GM21390 (cell line): Measurements from ENCODE around the gene CFAP46.
"Not testable (repeated sequence)": the region's sequence is repeated elsewhere in the genome, so short reads cannot be mapped to it uniquely, and the experiment has no call there.

Source experiments
- ATAC-seq: cut with Tn5 transposase; IDR thresholded peaks from one replicate; pipeline ENCODE4 v1.9.1; 2021; ENCODE audit not compliant: unreplicated experiment

Gene CFAP46

DNA sequence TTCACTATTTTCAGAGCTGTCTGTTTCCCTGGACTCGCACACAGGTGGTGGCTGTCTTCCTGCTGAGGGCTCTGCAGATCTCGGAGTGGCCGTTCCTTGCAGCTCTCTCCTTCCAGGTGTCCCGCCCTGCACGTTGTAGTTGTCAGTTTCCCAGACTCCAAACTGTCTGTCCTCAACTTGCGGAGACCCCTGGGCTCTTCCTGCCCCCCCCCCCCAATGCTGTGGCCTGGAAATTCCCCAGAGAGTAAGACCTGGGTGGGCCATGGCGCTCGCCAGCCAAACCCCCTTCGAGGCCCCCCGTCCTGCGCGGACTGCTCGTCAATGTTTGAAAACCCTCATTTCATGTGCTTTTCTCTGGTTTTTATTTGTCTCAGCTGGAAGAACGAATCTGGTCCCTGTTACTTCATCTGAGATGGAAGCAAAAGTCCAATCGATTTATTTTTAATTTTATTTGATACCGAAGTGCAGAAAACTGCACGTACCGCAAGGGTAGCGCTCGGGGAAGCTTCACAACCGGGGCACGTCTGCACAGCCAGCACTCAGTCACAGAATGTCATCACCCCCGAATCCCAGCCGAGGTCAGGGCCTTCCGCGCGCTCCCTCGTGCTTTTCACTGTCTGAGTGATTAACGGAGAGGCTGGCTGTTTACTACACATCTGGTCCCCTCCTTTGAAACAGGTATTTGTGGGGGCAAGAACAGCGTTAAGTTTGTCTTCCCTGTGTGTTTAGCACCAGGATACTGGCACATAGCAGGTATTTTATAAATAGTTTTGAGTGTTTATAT lies 110.0 kb downstream of the CFAP46 start:
- no peak for ATAC-seq

DNA sequence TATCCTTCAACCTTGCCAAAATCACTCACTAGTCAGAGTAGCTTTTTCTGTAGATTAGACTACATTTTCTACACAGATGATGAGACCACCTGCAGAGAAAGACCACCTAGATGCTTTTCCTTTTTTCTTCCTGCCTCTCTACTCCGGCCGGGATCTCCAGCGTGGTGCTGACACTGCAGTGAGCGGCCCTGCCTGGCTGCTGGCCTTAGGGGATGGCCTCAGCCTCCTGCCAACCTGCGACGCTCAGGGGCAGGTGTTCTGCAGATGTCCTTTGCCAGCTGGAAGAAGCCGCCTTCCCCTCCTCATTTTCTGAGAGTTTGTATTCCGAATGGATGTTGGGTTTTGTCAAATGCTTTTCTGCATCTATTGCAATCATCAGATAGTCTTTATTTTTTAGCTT lies 113.0 kb downstream of the CFAP46 start:
- ATAC-seq, result no peak

DNA sequence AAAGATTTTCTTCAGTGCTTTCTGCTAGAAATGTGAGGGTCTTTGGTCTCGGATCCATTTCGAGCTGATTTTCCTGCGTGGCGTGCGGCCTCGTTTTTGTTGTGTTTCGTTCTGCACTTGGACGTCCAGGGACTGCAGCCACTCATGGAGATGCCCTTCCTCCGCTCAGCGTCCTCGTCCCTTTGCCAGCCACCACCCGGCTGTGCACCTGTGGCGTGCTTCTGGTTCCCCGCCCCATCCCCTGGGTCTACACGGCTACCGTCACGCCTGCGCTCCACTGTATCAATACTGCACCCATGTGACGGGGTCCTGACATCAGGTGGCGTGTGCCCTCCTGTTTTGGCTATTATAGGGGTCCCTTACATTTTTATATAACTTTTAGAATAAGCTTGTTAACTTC lies 113.7 kb downstream of the CFAP46 start:
- ATAC-seq, result no peak

DNA sequence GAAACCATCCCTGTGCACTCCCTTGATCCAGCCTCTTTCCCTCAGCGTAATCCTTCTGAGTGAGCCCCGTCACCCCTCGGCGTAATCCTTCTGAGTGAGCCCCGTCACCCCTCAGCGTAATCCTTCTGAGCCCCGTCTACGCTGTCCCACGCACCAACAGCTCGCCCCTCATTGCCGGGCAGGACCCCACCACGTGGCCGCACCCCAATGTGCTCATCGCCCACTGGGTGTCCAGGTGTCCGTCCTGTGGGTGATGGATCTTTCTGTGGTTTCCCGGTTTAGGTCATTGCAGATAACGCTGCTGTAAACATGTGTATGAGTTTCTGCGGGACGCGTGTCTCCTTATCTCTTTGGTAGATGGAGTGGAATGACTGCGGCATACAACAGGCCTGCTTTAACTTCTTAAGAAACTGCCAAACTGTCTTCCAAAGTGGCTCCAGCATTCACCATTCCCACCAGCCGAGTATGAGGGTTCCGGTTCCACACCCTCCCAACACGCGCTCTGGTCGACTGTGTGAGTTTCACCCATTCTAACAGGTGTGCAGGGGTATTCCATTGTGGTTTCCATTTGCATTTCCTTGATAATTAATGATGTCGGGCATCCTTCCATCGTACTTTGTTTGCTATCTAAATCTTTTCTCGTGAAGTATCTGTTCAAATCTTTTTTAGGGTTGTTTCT lies 114.4 kb downstream of the CFAP46 start:
- ATAC-seq, result no peak

DNA sequence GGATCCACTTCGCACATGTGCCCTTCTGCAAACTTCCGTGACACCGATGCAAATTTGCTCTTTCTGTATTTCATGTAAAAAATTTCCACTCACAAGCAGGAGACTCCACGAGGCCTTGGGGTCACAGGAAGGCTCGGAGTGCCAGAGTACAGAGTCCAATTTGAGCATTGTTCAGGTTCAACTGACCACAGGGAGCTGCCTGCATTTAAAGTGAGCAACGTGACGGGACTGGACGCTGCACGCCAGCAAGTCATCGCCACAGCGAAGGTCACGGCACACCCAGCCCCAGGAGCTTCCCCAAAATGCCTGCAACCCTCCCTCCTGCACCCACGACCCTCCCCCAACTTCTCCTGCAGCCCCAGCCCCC lies 115.0 kb downstream of the CFAP46 start:
- ATAC-seq, result no peak

DNA sequence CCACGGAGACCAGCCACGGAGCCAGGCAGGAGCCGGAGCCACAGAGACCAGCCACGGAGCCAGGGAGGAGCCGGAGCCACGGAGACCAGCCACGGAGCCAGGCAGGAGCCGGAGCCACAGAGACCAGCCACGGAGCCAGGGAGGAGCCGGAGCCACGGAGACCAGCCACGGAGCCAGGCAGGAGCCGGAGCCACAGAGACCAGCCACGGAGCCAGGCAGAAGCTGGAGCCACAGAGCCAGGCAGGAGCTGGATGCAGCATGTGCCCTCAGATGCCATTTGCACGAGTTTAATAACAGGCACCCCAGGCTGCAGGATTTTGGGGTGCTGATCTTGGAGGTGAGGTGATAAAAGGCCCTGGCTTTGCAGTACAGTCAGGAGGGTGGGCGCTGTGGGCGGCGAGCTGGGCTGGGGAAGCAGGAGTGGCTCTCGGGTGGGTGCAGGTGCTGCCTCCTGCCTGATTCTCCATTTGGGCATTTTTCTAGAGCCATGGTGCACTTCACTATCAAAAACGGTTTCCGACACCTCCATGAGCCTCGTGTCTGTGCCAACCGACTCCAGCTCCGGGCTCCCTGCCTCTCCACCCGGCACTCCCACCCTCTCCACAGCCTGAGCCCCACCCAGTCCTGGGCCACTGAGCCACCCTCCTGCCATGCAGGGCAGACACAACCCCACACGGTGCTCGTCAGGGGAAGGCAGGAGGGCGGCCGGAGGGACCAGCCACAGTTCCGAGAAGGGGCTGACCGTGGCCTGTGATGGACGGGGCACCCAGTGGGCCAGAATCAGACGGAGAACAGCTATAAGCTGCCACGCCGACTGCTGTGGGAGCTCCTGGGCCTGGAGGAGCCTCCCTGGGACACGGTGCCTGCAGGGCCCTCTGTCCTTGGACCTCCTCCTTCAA lies 115.6 kb downstream of the CFAP46 start:
- no peak for ATAC-seq

DNA sequence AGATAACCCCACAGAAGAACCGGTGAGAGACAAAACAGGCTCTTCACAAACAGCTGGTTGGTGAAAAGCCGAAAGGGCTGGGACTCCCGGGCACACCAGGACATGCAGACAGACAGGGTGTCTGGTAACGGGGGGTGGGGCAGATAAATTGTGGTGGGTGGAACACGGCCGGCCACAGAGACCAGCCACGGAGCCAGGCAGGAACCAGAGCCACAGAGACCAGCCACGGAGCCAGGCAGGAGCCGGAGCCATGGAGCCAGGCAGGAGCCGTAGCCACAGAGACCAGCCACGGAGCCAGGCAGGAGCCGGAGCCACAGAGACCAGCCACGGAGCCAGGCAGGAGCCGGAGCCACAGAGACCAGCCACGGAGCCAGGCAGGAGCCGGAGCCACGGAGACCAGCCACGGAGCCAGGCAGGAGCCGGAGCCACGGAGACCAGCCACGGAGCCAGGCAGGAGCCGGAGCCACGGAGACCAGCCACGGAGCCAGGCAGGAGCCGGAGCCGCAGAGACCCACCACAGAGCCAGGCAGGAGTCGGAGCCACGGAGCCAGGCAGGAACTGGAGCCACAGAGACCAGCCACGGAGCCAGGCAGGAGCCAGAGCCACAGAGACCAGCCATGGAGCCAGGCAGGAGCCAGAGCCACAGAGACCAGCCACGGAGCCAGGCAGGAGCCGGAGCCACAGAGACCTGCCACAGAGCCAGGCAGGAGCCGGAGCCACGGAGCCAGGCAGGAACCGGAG lies 116.4 kb downstream of the CFAP46 start:
- ATAC-seq, result not testable (repeated sequence)

DNA sequence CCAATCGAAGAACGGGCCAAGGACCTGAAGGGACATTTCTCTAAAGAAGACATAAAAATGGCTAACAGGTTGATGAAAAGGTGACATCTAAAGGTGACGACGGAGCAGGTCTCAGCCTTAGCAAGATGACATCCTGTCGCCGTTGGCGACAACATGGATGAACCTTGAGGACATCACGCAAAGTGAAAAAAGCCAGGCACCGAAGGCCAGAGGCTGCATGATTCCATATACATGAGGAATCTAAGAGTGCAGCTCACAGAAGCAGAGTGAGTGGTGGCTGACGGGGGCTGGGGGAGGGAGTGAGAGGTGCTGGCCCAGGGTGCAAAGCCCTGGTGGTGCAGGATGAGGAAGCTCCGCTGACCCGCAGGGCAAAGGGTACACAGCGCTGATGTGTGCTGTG lies 122.3 kb downstream of the CFAP46 start:
- ATAC-seq, result no peak

DNA sequence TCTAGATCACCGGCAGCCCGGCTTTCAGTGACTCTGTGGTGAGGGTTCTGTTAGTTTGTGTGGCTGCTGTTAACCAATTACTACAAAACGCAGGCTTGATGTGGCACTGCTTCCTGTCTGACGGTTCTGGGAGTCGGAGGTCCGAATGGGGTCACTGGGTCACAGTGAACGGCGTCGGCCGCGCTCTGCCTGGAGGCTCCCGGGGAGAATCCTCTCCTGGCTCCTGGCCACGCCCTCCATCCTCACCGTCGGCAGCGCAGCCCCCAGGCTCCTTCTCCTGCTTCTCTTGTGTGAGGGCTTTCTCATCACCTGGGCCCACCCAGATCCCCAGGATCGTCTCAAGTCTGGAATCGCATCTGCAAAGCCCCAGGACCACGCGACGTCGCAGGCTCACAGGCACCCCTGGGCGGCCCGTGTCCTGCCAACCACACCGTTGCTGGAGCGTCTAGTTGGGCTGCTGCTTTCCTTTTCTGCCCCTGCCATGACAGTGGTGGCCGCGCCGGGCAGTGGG lies 124.6 kb downstream of the CFAP46 start:
- ATAC-seq, result no peak

DNA sequence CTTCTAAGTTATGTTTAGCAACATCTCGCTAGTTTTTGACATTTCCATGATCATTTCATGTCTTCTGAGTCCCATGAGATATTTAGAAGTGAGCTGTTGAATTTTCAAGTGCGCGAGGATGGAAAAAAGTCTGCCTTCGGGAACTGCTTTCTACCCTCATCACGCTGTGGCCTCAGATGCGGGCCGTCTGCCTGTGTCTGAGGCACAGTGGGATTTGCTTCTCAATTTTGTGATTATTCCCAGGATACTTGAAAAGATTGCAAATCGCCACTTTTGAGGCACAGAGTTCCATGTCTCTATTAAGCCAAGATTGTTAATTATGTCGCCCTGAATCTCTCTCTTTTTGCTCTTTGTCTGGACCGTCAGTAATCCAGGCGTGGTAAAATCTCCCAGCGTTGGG lies 125.7 kb downstream of the CFAP46 start:
- ATAC-seq, result no peak

DNA sequence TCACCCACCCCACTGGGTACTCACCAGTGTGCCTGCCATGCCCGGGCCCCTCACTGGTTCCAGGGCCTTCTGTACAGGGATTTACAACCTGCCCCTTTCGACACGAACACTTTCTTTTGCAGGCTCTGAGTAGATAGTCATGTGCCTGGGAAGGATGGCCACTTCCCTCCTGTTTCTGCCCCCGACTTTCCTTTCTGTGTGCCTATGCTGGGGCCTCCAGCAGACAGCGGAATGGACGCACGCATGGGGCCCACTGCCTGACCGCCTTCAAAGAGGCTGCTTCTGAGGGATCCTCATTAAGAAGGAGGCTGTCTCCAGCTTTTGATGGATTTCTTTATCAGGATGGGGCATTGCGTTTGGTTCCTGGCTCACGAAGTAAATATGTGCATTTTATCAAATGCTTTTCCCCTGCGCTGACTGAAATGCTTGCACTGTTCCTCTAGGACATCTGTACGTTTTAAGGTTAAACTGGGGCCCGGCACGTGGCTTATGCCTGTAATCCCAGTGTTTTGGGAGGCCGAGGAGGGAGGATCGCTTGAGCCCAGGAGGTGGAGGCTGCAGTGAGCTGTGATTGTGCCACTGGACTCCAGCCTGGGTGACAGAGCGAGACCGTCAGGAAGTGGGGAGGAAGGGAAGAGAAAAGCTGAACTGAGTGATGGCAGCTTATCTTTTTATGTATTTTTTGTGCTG lies 127.1 kb downstream of the CFAP46 start:
- ATAC-seq, result no peak

DNA sequence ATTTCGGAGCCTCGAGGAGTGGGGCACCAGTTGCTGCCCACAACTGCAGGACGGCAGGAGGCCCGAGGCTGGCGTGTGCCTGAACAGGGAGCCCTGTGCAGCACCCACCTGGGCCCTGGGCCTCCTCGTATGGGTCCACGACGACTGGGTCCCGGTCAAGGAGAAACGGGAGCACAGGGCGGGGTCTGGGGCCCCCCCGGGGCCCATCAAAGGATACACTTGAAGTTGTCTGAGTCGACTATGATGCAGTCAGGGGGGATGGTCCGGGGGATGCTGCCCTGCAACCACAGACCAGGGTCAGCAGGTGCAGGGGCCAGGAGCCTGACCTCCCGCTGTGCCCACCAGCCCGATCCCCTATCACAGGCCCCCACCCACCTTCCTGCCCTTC lies 127.9 kb downstream of the CFAP46 start:
- ATAC-seq, result no peak

DNA sequence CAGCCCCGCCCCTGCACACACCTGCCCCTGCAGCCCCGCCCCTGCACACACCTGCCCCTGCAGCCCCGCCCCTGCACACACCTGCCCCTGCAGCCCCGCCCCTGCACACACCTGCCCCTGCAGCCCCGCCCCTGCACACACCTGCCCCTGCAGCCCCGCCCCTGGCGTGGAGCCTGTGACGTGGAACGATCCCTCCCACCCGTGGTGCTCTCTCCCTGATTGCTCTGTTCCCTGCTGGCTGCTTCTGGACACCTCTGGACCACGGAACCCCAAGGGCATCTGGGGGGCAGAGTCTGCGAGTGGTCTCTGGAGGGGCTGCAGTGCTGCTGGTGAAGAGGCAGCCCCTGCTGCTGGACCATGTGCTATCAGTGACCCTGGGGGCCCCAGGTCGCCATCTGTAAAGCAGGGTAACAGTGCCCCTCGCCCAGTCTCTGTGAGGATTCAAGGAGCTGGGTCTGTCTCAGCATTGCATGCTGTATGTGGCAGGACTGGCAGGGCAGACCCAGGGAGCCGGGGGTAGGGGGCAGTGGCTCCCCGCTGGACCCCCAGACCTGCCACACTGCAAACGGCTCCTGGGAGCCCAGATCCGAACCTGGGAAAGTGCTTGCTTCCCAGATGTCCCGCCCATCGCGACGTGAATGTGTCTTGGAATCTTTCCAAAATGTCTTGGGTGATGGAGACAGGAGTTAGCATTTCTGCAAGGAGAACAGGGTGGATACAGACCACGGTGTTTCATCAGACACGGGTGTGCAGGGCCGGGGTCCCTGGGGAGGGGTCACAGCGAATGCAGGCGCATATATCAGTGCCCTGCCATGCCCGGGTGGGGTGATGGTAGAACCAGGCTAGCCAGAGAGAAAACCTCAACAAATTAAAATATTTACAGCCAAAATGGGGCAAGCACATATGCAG lies 128.6 kb downstream of the CFAP46 start:
- no peak for ATAC-seq

DNA sequence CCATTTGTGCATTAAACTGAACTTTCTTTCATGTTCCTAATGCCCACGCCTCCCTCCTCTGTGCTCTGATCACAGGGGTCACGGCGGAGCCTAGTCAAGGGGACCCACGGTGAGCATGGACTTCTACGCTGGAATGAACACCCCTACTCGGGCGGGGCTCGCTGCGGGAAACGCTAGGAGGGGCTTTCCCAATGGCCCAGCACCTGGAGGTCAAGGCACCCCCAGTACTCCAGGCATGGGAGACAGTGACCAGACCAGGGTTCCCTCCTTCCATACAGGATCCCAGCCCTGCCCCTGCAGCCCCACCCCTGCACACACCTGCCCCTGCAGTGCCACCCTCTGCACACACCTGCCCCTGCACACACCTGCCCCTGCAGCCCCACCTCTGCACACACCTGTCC lies 129.4 kb downstream of the CFAP46 start:
- ATAC-seq, result no peak

DNA sequence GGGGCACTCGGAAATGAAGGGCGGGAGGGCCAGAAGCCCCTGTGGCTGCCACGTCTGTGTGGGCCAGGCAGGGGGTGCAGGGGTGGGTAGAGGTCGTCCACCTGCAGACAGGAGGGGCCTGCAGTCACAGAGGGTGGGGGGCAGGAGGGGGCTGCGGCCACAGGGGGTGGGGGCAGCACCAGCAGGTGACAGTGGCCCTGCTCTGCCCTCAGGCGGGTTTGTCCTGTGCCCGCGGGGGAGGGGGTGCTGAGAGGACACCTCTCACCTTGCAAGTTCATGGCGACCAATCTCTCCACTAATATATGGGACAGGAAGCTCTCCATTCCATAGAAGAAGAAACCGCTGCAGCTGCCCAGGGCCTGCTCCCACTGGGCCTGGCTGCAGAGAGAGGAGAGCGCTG lies 129.8 kb downstream of the CFAP46 start:
- no peak for ATAC-seq

DNA sequence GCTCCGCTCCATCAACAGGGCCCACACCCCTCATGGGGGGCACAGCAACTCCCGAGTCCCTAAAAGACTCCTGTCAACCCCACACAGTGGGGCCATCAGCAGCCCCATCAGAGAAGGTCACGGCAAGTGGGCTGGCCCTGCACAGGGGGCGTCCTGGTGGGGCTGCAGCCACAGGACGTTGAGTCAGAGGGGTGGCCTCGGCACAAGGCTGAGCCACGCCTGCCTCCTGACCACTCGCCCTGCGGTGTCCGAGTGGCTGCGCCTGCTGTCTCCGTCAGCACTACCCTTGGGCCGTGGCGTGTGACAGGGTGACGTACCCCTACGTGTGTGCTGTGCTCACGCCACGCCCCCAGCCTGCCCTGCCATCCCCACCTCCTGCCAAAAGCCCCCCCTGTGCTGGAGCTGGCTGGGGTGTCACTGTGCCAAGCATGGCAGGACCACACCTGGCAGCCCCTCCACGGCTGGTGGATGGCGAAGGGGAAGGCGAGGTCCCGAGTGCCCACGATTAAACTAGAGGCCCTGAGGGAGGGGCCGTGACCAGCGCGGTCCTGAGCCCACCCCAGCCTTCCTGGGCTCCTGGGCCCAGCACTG lies 130.4 kb downstream of the CFAP46 start:
- no peak for ATAC-seq

DNA sequence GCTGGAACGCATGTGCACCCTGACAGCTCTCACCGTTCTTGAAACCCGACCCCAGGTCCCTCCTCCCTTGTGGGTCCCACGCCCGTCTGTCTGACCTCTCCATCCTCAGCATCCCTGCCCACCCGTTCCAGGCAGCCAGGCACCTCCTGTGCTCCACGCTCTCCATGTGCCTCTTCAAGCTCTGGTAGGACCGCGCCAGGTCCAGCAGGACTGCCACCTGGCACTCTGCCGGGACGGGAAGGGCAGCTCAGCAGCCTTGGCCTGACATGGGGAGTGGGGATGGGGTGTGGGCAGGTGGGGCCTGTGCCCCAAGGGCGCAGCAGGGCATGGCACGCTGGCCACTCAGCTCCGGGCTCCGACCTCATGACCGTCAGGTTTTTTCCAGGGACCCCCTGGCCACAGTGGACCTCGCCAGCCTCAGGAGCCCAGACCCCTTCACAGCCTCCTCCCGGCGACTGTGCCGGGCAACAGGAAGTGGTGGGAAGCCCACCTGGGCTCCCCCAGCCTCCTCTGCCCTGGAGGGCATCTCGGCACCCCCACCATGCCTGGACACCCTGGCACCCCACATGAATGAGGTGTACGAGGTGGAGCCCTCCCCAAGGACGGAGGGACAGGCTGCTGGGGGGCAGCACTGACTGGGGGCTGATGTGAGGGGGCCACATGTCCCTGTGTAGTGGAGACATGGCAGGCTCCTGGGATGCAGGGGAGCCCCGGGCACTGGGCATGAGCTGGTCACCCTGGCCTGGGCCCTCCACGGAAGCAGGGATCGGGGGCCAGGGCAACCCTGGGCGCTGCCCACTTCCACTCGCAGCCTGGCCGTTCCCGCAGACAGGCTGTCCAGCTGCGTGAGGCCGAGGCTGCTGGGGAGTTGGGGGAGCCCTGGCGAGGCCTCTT lies 131.3 kb downstream of the CFAP46 start:
- ATAC-seq, result no peak
